GM12878 (cell line): ENCODE results near the gene INO80B. TPM values are rescaled to one million over a fixed set of nuclear protein-coding genes. Genes with fewer than 3 reads are reported as not detected.

Experiments used
- ATF3 ChIP-seq: IDR thresholded peaks from 2 replicates; pipeline ENCODE4 v1.6.1; 2011; ENCODE audit warnings: low read depth, mild to moderate bottlenecking, low read length, moderate library complexity, borderline replicate concordance; ENCODE audit errors: extremely low read depth
- BMI1 ChIP-seq: fragments of 450-650 bp; IDR thresholded peaks from 2 replicates; pipeline ENCODE4 v1.6.1; 2016; ENCODE audit warnings: mild to moderate bottlenecking, moderate library complexity, borderline replicate concordance
- CHD4 ChIP-seq: fragments of 200-600 bp; sonication (generic); IDR thresholded peaks from 2 replicates; pipeline ENCODE4 v1.6.1; 2016; ENCODE audit warnings: mild to moderate bottlenecking
- EGR1 ChIP-seq, 2 experiments: IDR thresholded peaks; 1 replicate in 1 of 2; 2 replicates in 1 of 2; pipeline ENCODE4 v1.6.1; 2011 to 2012; ENCODE audit warnings: low read depth in 2 of 2, low read length in 2 of 2, borderline replicate concordance in 1 of 2, mild to moderate bottlenecking in 1 of 2, moderate library complexity in 1 of 2
- GABPA ChIP-seq: IDR thresholded peaks from 2 replicates; pipeline ENCODE4 v1.6.1; 2014; ENCODE audit warnings: antibody characterized with exemption, low read depth, mild to moderate bottlenecking, inconsistent platforms
- HDAC2 ChIP-seq: fragments of 200-600 bp; sonication (generic); IDR thresholded peaks from 2 replicates; pipeline ENCODE4 v1.6.1; 2017
- HDGF ChIP-seq: fragments of 450-650 bp; IDR thresholded peaks from 2 replicates; pipeline ENCODE4 v1.6.1; 2016; ENCODE audit warnings: antibody characterized with exemption
- IKZF1 ChIP-seq: fragments of 450-650 bp; conservative IDR thresholded peaks from 2 replicates; pipeline ENCODE4 v1.6.1; 2017; ENCODE audit warnings: antibody characterized with exemption, mild to moderate bottlenecking
- NFYB ChIP-seq: IDR thresholded peaks from 2 replicates; pipeline ENCODE4 v1.6.1; 2011; ENCODE audit warnings: low read depth, mild to moderate bottlenecking, low read length, improper control_type of control experiment, moderate library complexity; ENCODE audit not compliant: insufficient read depth
- PAX8 ChIP-seq: fragments of 450-650 bp; IDR thresholded peaks from 2 replicates; pipeline ENCODE4 v1.6.1; 2017; ENCODE audit warnings: mild to moderate bottlenecking, moderate library complexity
- PBX3 ChIP-seq: IDR thresholded peaks from 2 replicates; pipeline ENCODE4 v1.6.1; 2011; ENCODE audit warnings: mild to moderate bottlenecking, low read depth, low read length, moderate library complexity; ENCODE audit not compliant: insufficient replicate concordance
- PML ChIP-seq: IDR thresholded peaks from 2 replicates; pipeline ENCODE4 v1.6.1; 2012; ENCODE audit warnings: low read length, inconsistent platforms
- RAD51 ChIP-seq: fragments of 450-650 bp; IDR thresholded peaks from 2 replicates; pipeline ENCODE4 v1.6.1; 2016; ENCODE audit warnings: moderate library complexity, mild to moderate bottlenecking, inconsistent platforms
- SMAD5 ChIP-seq: IDR thresholded peaks from 2 replicates; pipeline ENCODE4 v1.6.1; 2016; ENCODE audit warnings: antibody characterized with exemption, low read depth
- TCF3 ChIP-seq: IDR thresholded peaks from 2 replicates; pipeline ENCODE4 v1.6.1; 2012; ENCODE audit warnings: low read depth, mild to moderate bottlenecking, low read length, borderline replicate concordance; ENCODE audit not compliant: insufficient read depth
- USF1 ChIP-seq: IDR thresholded peaks from 2 replicates; pipeline ENCODE4 v1.6.1; 2011; ENCODE audit warnings: borderline replicate concordance, low read depth, mild to moderate bottlenecking, moderate library complexity, mixed read lengths, low read length; ENCODE audit not compliant: insufficient read depth; ENCODE audit errors: extremely low read length
- ZNF592 ChIP-seq: fragments of 450-650 bp; IDR thresholded peaks from 2 replicates; pipeline ENCODE4 v1.6.1; 2017; ENCODE audit warnings: mild to moderate bottlenecking, moderate library complexity
- ZZZ3 ChIP-seq: IDR thresholded peaks from 2 replicates; pipeline ENCODE4 v1.6.1; 2011; ENCODE audit warnings: low read depth; ENCODE audit not compliant: control insufficient read depth, insufficient read length
- polyA plus RNA-seq, 11 experiments: library from polyadenylated mRNA; depleted of rRNA in 4 of 11; unstranded in 6 of 11; stranded (reverse) in 5 of 11; fragments of >200 nt; fragmentation: Nextera tagmentation in 4 of 11; fragmentation: Illumina TruSeq in 1 of 11; extraction: Ambion mirVana in 4 of 11; extraction: Trizol in 1 of 11; gene quantifications; 1 replicate in 1 of 11; 2 replicates in 10 of 11; pipeline versions ENCODE4 v1.2.1 to v1.2.3, GENCODE V29; 2011 to 2016; ENCODE audit warnings: inconsistent platforms in 2 of 11, missing spikeins in 2 of 11, low read depth in 1 of 11
- total RNA-seq, 4 experiments: library from RNA; depleted of rRNA in 3 of 4; stranded (reverse); fragments of >200 nt in 3 of 4; fragmentation: Illumina TruSeq in 1 of 4; extraction: Trizol in 1 of 4; gene quantifications; 2 replicates each; pipeline versions ENCODE4 v1.2.1 to v1.2.3, GENCODE V29; 2013 to 2021
- TF ChIP-seq, protein P1 (sequence below): IDR thresholded peaks from 2 replicates; pipeline ENCODE4 v1.6.1; 2011; ENCODE audit warnings: low read depth, low read length, improper control_type of control experiment, borderline replicate concordance

INO80B gene
- total and polyA plus RNA-seq, 10 of the 15 experiments (the other 5 are each of a cell fraction or from before 2014, with no cell fraction given): 1.3 to 26.7 (median 11.1) TPM

- no peak for TF ChIP-seq PBX3
- TF ChIP-seq EGR1 (IDR thresholded peaks at IDR 0.05; ENCODE audit: borderline replicate concordance in 1 of 2, low read depth in 2 of 2, low read length in 2 of 2): peak in 1 of 2 experiments; percentile 44; a peak in 1 of 3 replicates
- no peak for TF ChIP-seq ZNF592
- TF ChIP-seq BMI1: peak; percentile 95
- TF ChIP-seq SMAD5: peak; percentile 76; the same call in 1 of the 2 replicates
- no peak for TF ChIP-seq HDAC2
- peak; percentile 86 for TF ChIP-seq GABPA
- 0 out of 2 replicates have a peak, but pooled peaks have one; percentile 26 for TF ChIP-seq ATF3
- peak; percentile 70 for TF ChIP-seq RAD51
- TF ChIP-seq ZZZ3: no peak
- TF ChIP-seq, protein P1, sequence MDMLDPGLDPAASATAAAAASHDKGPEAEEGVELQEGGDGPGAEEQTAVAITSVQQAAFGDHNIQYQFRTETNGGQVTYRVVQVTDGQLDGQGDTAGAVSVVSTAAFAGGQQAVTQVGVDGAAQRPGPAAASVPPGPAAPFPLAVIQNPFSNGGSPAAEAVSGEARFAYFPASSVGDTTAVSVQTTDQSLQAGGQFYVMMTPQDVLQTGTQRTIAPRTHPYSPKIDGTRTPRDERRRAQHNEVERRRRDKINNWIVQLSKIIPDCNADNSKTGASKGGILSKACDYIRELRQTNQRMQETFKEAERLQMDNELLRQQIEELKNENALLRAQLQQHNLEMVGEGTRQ: peak; percentile 53
- TF ChIP-seq NFYB: peak; percentile 55; the same call in 1 of the 2 replicates
- TF ChIP-seq USF1: peak; percentile 79
- TF ChIP-seq CHD4: no peak
- peak; percentile 91 for TF ChIP-seq HDGF
- TF ChIP-seq PML: peak; percentile 67; the same call in 1 of the 2 replicates
- peak; percentile 99 for TF ChIP-seq IKZF1
- TF ChIP-seq TCF3: no peak
- no peak for TF ChIP-seq PAX8
Observed at GRCh38 chr2:74507145-74507925, 52.4 kb downstream of the INO80B start, which contains the start of gene PCGF1 (continued).
